HepG2 (cell line): ENCODE data around the gene PRR33. TPM values are rescaled to one million over a fixed set of nuclear protein-coding genes. Genes with fewer than 3 reads are reported as not detected.

Experiments used
- ATAC-seq: fragments of 200-7000 bp; cut with Tn5 transposase; 3 replicates; pipeline ENCODE4 v1.9.1; 2020; ENCODE audit warnings: mild to moderate bottlenecking, moderate library complexity
- BruUV-seq: library from RNA; stranded (reverse); fragments of 400-500 nt; replicated peaks from 2 replicates; lab custom pipeline; 2021; lab: Mats Ljungman, UMichigan
- CTCF ChIA-PET: fragments of 300-600 bp; formaldehyde crosslinking; extraction: SDS; loops from one replicate; lab custom pipeline; 2021; ENCODE audit warnings: low total read pairs, inconsistent platforms, low intra/inter-chr PET ratio; lab: Yijun Ruan, JAX
- POLR2A ChIA-PET: fragments of 350-600 bp; sonication (Branson Sonifier 250); formaldehyde crosslinking; loops from one replicate; lab custom pipeline; 2020; ENCODE audit warnings: antibody characterized with exemption, inconsistent platforms; lab: Yijun Ruan, JAX
- DNase-seq: peaks from one replicate; pipeline ENCODE4 v3.0.0-alpha.2; 2015; ENCODE audit warnings: low spot score
- FAIRE-seq: peaks from 3 replicates; lab custom pipeline; 2011; peaks lifted over from hg19 to GRCh38; lab: Jason Lieb, UNC
- H2AFZ ChIP-seq: one replicate; pipeline ENCODE4 v1.6.1; 2011; ENCODE audit warnings: low read length, inconsistent platforms
- H3K27ac ChIP-seq: fragments of 300-600 bp; 3 replicates; pipeline ENCODE4 v1.8.0; 2011; ENCODE audit warnings: mixed run types, mild to moderate bottlenecking, mixed read lengths, low read length, inconsistent platforms; ENCODE audit not compliant: insufficient read depth; ENCODE audit errors: extremely low read length
- H3K27me3 ChIP-seq, 2 experiments: fragments of 200-600 bp in 1 of 2; 2 replicates in 1 of 2; 3 replicates in 1 of 2; pipeline versions ENCODE4 v1.6.0 to v1.8.0; 2011; ENCODE audit warnings: low read length in 2 of 2, mild to moderate bottlenecking in 2 of 2, moderate library complexity in 2 of 2, inconsistent platforms in 1 of 2; ENCODE audit not compliant: insufficient read depth in 2 of 2, control insufficient read depth in 1 of 2
- H3K36me3 ChIP-seq, 2 experiments: fragments of 200-600 bp in 1 of 2; replicated peaks in 1 of 2; 2 replicates in 1 of 2; 3 replicates in 1 of 2; pipeline versions ENCODE4 v1.5.1 to v1.8.0; 2011; ENCODE audit warnings: low read length in 2 of 2, inconsistent platforms in 1 of 2; ENCODE audit not compliant: insufficient read depth in 2 of 2, control insufficient read depth in 1 of 2
- H3K4me1 ChIP-seq: 2 replicates; pipeline ENCODE4 v1.5.1; 2012; ENCODE audit warnings: low read length, inconsistent platforms; ENCODE audit not compliant: insufficient read depth
- H3K4me2 ChIP-seq: 2 replicates; pipeline ENCODE4 v1.6.0; 2011; ENCODE audit warnings: low read depth, low read length, inconsistent platforms
- H3K4me3 ChIP-seq, 3 experiments: fragments of 200-600 bp in 1 of 3; sonication (generic), shearing (Covaris generic) in 1 of 3; replicated peaks in 1 of 3; 2 replicates each; pipeline ENCODE4 v1.5.1; 2011 to 2016; ENCODE audit warnings: low read length in 3 of 3, inconsistent platforms in 2 of 3, low read depth in 2 of 3, mild to moderate bottlenecking in 2 of 3, control low read depth in 1 of 3, mixed read lengths in 1 of 3; ENCODE audit not compliant: insufficient read depth in 1 of 3
- H3K79me2 ChIP-seq: one replicate; pipeline ENCODE4 v1.6.1; 2011; ENCODE audit warnings: low read length, inconsistent platforms; ENCODE audit not compliant: insufficient read depth
- H3K9ac ChIP-seq: 2 replicates; pipeline ENCODE4 v1.6.0; 2011; ENCODE audit warnings: mild to moderate bottlenecking, low read depth, low read length, inconsistent platforms; ENCODE audit not compliant: insufficient read depth
- H3K9me3 ChIP-seq: 2 replicates; pipeline ENCODE4 v1.5.1; 2012; ENCODE audit warnings: mild to moderate bottlenecking, low read length
- H4K20me1 ChIP-seq: 2 replicates; pipeline ENCODE4 v1.6.0; 2011; ENCODE audit warnings: inconsistent platforms, mild to moderate bottlenecking, low read length, moderate library complexity; ENCODE audit not compliant: insufficient read depth
- FOXJ3 ChIP-seq: sonication (generic); formaldehyde crosslinking; IDR thresholded peaks from 2 replicates; pipeline ENCODE4 v1.4.0; 2020; ENCODE audit warnings: missing genetic modification reagents, mild to moderate bottlenecking, borderline replicate concordance
- HOXA7 ChIP-seq: sonication (generic); formaldehyde crosslinking; IDR thresholded peaks from 2 replicates; pipeline ENCODE4 v1.8.1; 2022; ENCODE audit warnings: mild to moderate bottlenecking, missing genetic modification reagents, moderate library complexity
- MIER2 ChIP-seq: IDR thresholded peaks from 2 replicates; pipeline ENCODE4 v1.6.1; 2016; ENCODE audit warnings: missing biosample characterization, missing genetic modification reagents
- MIER3 ChIP-seq: IDR thresholded peaks from 2 replicates; pipeline ENCODE4 v1.6.1; 2016; ENCODE audit warnings: missing compliant biosample characterization, borderline replicate concordance
- SMYD3 ChIP-seq: sonication (generic); formaldehyde crosslinking; IDR thresholded peaks from 2 replicates; pipeline ENCODE4 v1.8.1; 2023; ENCODE audit warnings: mild to moderate bottlenecking, missing genetic modification reagents
- SRF ChIP-seq: IDR thresholded peaks from 2 replicates; pipeline ENCODE4 v1.6.1; 2011; ENCODE audit warnings: mild to moderate bottlenecking, low read depth, low read length, moderate library complexity
- WGBS: methylation state at CpG from one replicate; pipeline ENCODE4 v1.1.6; 2017; ENCODE audit warnings: low lambda C conversion rate; 5-methylcytosine and 5-hydroxymethylcytosine counted together
- in situ Hi-C: cut with HindIII; loops from 2 replicates; pipeline ENCODE4 v1.10.0; 2017; ENCODE audit warnings: low pct_unique_long_range_greater_than_20kb; ENCODE audit not compliant: extremely low pct_ligation_motif_present
- intact Hi-C: fragments of 100-400 bp; cut with micrococcal nuclease; formaldehyde crosslinking; loops from one replicate; pipeline ENCODE4 v1.10.0; 2022; ENCODE audit not compliant: unreplicated experiment
- polyA plus RNA-seq, 8 experiments: library from polyadenylated mRNA; depleted of rRNA in 3 of 8; stranded (reverse) in 7 of 8; unstranded in 1 of 8; fragments of >200 nt; fragmentation: Illumina TruSeq in 4 of 8; extraction: Trizol in 4 of 8; gene quantifications; 2 replicates each; pipeline versions ENCODE4 v1.2.1 to v1.2.3, GENCODE V29; 2011 to 2016; ENCODE audit warnings: low read depth in 4 of 8, missing spikeins in 1 of 8, mixed read lengths in 1 of 8; ENCODE audit not compliant: insufficient read depth in 1 of 8
- total RNA-seq, 5 experiments: library from RNA; depleted of rRNA; stranded (reverse); fragments of >200 nt; fragmentation: Illumina TruSeq; extraction: Trizol; gene quantifications; 2 replicates each; pipeline ENCODE4 v1.2.3, GENCODE V29; 2016; ENCODE audit warnings: low read depth in 1 of 5
- TF ChIP-seq, protein P1 (sequence below): sonication (generic); formaldehyde crosslinking; IDR thresholded peaks from 2 replicates; pipeline ENCODE4 v1.4.0; 2020; ENCODE audit warnings: missing genetic modification reagents, borderline replicate concordance
- TF ChIP-seq, protein P2 (sequence below): sonication (generic); formaldehyde crosslinking; IDR thresholded peaks from 2 replicates; pipeline ENCODE4 v1.5.0; 2020; ENCODE audit warnings: mild to moderate bottlenecking, missing genetic modification reagents
- TF ChIP-seq, protein P3 (sequence below): sonication (generic); formaldehyde crosslinking; IDR thresholded peaks from 2 replicates; pipeline ENCODE4 v1.8.1; 2023; ENCODE audit warnings: mild to moderate bottlenecking, inconsistent platforms, moderate library complexity, missing genetic modification reagents, borderline replicate concordance

The PRR33 gene
- total and polyA plus RNA-seq, 2 of the 13 experiments (the other 11 are each of a cell fraction or from before 2014, with no cell fraction given) = not detected

DNA sequence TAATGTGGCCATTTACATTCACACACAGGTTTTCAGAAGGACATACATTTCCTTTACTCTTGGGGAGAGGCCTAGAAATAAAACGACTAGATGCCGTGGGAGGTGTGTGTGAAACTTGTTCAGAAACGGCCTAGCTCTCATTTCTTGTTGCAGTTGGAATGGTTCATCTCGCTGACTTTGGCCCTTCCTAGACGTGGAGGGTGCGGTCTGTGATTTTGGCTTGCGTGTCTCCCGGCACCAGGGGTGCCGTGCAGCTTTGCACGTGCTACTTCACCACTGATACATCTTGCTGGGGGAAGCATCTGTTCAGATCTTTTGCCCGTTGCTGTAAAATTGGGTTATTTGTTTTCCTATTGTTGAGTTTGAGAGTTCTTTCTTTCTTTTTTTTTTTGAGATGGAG lies 3.1 kb upstream of the PRR33 start:
- in situ Hi-C loops = no loop called here
- 68% methylated on average over 11 of the region's 11 CpGs for WGBS
- Histone ChIP-seq H2AFZ (no peak overlapping the region), H3K4me1 (peaks cover 9% of the 10 kb centered on the region), H3K4me2 (no peak overlapping the region), H3K79me2 (no peaks in the 10 kb centered on the region), H3K9ac (no peak overlapping the region)
- no peak for FAIRE-seq
- BruUV-seq = no TSS peak
- no peak for TF ChIP-seq SRF
- TF ChIP-seq FOXJ3 (CRISPR knock-in tag) = no peak
- no peak for TF ChIP-seq MIER2
- no peak for TF ChIP-seq HOXA7 (CRISPR knock-in tag)
- no peak for TF ChIP-seq MIER3 (CRISPR knock-in tag)
- TF ChIP-seq, protein P1, sequence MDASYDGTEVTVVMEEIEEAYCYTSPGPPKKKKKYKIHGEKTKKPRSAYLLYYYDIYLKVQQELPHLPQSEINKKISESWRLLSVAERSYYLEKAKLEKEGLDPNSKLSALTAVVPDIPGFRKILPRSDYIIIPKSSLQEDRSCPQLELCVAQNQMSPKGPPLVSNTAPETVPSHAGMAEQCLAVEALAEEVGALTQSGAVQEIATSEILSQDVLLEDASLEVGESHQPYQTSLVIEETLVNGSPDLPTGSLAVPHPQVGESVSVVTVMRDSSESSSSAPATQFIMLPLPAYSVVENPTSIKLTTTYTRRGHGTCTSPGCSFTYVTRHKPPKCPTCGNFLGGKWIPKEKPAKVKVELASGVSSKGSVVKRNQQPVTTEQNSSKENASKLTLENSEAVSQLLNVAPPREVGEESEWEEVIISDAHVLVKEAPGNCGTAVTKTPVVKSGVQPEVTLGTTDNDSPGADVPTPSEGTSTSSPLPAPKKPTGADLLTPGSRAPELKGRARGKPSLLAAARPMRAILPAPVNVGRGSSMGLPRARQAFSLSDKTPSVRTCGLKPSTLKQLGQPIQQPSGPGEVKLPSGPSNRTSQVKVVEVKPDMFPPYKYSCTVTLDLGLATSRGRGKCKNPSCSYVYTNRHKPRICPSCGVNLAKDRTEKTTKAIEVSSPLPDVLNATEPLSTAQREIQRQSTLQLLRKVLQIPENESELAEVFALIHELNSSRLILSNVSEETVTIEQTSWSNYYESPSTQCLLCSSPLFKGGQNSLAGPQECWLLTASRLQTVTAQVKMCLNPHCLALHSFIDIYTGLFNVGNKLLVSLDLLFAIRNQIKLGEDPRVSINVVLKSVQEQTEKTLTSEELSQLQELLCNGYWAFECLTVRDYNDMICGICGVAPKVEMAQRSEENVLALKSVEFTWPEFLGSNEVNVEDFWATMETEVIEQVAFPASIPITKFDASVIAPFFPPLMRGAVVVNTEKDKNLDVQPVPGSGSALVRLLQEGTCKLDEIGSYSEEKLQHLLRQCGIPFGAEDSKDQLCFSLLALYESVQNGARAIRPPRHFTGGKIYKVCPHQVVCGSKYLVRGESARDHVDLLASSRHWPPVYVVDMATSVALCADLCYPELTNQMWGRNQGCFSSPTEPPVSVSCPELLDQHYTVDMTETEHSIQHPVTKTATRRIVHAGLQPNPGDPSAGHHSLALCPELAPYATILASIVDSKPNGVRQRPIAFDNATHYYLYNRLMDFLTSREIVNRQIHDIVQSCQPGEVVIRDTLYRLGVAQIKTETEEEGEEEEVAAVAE (CRISPR knock-in tag) = no peak
- TF ChIP-seq, protein P2, sequence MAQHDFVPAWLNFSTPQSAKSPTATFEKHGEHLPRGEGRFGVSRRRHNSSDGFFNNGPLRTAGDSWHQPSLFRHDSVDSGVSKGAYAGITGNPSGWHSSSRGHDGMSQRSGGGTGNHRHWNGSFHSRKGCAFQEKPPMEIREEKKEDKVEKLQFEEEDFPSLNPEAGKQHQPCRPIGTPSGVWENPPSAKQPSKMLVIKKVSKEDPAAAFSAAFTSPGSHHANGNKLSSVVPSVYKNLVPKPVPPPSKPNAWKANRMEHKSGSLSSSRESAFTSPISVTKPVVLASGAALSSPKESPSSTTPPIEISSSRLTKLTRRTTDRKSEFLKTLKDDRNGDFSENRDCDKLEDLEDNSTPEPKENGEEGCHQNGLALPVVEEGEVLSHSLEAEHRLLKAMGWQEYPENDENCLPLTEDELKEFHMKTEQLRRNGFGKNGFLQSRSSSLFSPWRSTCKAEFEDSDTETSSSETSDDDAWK (CRISPR knock-in tag) = no peak
- TF ChIP-seq SMYD3 (CRISPR knock-in tag) = no peak
- TF ChIP-seq, protein P3, sequence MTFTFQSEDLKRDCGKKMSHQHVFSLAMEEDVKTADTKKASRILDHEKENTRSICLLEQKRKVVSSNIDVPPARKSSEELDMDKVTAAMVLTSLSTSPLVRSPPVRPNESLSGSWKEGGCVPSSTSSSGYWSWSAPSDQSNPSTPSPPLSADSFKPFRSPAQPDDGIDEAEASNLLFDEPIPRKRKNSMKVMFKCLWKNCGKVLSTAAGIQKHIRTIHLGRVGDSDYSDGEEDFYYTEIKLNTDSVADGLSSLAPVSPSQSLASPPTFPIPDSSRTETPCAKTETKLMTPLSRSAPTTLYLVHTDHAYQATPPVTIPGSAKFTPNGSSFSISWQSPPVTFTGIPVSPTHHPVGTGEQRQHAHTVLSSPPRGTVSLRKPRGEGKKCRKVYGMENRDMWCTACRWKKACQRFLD (CRISPR knock-in tag) = no peak
- TF ChIP-seq, all 625 proteins: peak for 0
- Histone ChIP-seq H3K4me3 (no peak overlapping the region), H3K27ac (no peak overlapping the region), H3K9me3 (no peaks in the 10 kb centered on the region), H3K36me3 (no peaks in the 10 kb centered on the region), H3K27me3 (peaks cover 9 to 47% of the 10 kb centered on the region in 2 experiments; a peak in 4 of 5 replicates), H4K20me1 (no peaks in the 10 kb centered on the region)
- ATAC-seq (no peak), DNase-seq (no peak)
- ChIA-PET POLR2A (no interaction called here), CTCF (no interaction called here)
- intact Hi-C loops = no loop called here
